Activated CD8-positive, alpha-beta T cell treated with anti-CD3 and anti-CD28 coated beads for 36 hours (primary cell): ENCODE results near the gene UQCRH. TPM values are rescaled to one million over a fixed set of nuclear protein-coding genes. Genes with fewer than 3 reads are reported as not detected.
A peak's percentile ranks its signal among the peaks of the same experiment; 100 is the strongest.

Experiments used
- ATAC-seq: fragments of 200-7000 bp; cut with Tn5 transposase; one replicate; pipeline ENCODE4 v1.10.0; 2021; ENCODE audit warnings: mild to moderate bottlenecking, moderate library complexity
- CTCF ChIA-PET: fragments of 350-600 bp; sonication (Branson Sonifier 250); formaldehyde crosslinking; loops from one replicate; lab custom pipeline; 2021; ENCODE audit warnings: antibody characterized with exemption; lab: Charles Lee
- POLR2A ChIA-PET: fragments of 350-600 bp; sonication (Branson Sonifier 250); formaldehyde crosslinking; loops from one replicate; lab custom pipeline; 2021; ENCODE audit warnings: antibody characterized with exemption; lab: Charles Lee
- DNase-seq: peaks from one replicate; pipeline ENCODE4 v3.0.0-alpha.2; 2020
- H3K27ac Mint-ChIP-seq: one replicate; pipeline ENCODE4 v1.8.0; 2021; ENCODE audit warnings: mild to moderate bottlenecking, mixed read lengths
- H3K27me3 Mint-ChIP-seq: one replicate; pipeline ENCODE4 v1.8.0; 2021; ENCODE audit warnings: mixed read lengths
- H3K36me3 Mint-ChIP-seq: one replicate; pipeline ENCODE4 v1.8.0; 2021; ENCODE audit warnings: low read depth, mixed read lengths
- H3K4me1 Mint-ChIP-seq: one replicate; pipeline ENCODE4 v1.8.0; 2021; ENCODE audit warnings: low read depth, mixed read lengths
- H3K4me3 Mint-ChIP-seq: one replicate; pipeline ENCODE4 v1.8.0; 2021; ENCODE audit warnings: mild to moderate bottlenecking, moderate library complexity, mixed read lengths
- H3K9me3 Mint-ChIP-seq: one replicate; pipeline ENCODE4 v1.8.0; 2021; ENCODE audit warnings: mixed read lengths
- intact Hi-C: fragments of 100-400 bp; cut with micrococcal nuclease; formaldehyde crosslinking; loops from one replicate; pipeline ENCODE4 v1.10.0; 2022
- total RNA-seq, 2 experiments: library from RNA; stranded (reverse); gene quantifications; one replicate each; pipeline ENCODE4 v1.2.3, GENCODE V29; 2021
- TF ChIP-seq, protein P1 (sequence below): fragments of 200-600 bp; IDR thresholded peaks from one replicate; pipeline ENCODE4 v1.8.0; 2022; ENCODE audit warnings: antibody characterized with exemption, mild to moderate bottlenecking

The UQCRH gene
- total RNA-seq, 2 experiments from 2014 or later = 391 to 396 TPM

DNA sequence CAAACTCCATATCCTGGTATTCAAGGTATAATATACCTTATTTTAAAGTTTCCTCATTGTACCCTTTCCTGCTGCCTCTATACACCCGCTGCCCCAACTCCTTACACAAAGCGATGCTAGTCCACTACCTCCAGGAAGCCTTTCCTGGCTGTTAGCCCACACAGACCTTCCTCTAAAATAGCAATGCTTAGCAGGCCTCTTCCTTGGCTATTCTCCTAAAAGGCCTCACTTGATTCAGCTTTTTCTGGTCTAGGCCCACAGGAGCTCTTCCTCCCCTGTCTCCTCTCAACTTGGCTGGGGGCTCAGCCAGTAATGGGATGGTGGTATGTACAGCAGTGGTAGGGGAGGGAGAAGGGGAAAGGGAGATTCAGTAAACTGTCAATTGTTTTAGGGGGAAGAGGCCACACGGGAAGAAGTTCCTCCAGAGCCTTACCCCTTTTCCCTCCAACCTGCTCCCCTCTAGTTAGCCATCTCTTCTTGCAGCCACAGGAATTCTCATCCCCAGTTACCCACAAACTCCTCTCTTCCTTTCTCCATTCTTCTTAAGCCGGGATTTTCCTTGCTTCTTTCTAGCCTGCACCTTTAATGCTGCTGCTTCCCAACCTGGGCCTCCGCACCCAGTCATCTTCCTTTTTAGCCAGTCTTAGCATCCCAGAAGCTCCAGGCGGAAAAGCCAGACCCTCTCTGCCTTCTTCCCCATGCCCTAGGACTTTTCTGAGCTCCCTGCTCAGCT lies 2.7 kb upstream of the UQCRH start:
- intact Hi-C loops = loop anchor here (5.0 kb wide), 1 partner anchor 41 kb away; the partner anchor contains the start of gene NSUN4
- DNase-seq = no peak
- Mint-ChIP-seq H3K27ac (peak overlapping the region; percentile 83), H3K36me3 (peaks cover 49% of the 10 kb centered on the region), H3K4me3 (peak overlapping the region; percentile 99), H3K27me3 (no peaks in the 10 kb centered on the region), H3K4me1 (peaks cover 27% of the 10 kb centered on the region), H3K9me3 (no peaks in the 10 kb centered on the region)
- ChIA-PET CTCF (interaction anchor here (1.2 kb wide), 1 partner anchor 44 kb away, joined by 3 read pairs; no protein-coding TSS in a partner anchor), POLR2A (interaction anchor here (0.7 to 3.8 kb wide), 4 partner anchors 10 to 56 kb away, joined by 3 to 16 read pairs (median 4); no protein-coding TSS in a partner anchor)
- TF ChIP-seq, protein P1, sequence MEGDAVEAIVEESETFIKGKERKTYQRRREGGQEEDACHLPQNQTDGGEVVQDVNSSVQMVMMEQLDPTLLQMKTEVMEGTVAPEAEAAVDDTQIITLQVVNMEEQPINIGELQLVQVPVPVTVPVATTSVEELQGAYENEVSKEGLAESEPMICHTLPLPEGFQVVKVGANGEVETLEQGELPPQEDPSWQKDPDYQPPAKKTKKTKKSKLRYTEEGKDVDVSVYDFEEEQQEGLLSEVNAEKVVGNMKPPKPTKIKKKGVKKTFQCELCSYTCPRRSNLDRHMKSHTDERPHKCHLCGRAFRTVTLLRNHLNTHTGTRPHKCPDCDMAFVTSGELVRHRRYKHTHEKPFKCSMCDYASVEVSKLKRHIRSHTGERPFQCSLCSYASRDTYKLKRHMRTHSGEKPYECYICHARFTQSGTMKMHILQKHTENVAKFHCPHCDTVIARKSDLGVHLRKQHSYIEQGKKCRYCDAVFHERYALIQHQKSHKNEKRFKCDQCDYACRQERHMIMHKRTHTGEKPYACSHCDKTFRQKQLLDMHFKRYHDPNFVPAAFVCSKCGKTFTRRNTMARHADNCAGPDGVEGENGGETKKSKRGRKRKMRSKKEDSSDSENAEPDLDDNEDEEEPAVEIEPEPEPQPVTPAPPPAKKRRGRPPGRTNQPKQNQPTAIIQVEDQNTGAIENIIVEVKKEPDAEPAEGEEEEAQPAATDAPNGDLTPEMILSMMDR = no peak
- ATAC-seq = no peak

DNA sequence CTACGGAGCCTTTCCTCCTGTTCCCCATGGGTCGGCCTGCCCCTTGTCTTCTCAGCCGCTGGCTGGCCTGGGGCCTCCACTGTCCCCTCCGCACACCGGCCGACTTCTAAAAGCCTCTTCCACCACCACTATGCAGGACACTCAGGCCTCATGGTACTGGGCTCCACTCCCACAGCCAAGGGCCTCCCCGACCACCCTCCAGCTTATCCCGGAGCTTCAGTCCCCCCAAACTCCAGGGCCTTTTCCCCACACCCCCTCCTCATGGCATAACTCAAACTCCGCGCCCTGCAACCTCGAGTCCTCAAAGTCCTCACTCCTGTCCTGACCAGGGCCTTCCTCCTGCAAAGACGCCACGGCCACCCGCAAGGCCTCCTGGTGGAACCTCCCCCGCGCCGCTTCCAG lies 2.1 kb upstream of the UQCRH start:
- ChIA-PET POLR2A (interaction anchor here (1.7 to 3.8 kb wide), 2 partner anchors 11 to 13 kb away, joined by 5 to 16 read pairs; no protein-coding TSS in a partner anchor), CTCF (no interaction called here)
- H3K4me1 Mint-ChIP-seq = peaks cover 31% of the 10 kb centered on the region
- TF ChIP-seq, protein P1 = no peak
- ATAC-seq (no peak), DNase-seq (no peak)
- intact Hi-C loops = loop anchor here (5.0 kb wide), 1 partner anchor 41 kb away; the partner anchor contains the start of gene NSUN4
- H3K36me3 Mint-ChIP-seq = peaks cover 48% of the 10 kb centered on the region
- H3K4me3 Mint-ChIP-seq = peak overlapping the region; percentile 99
- H3K9me3 Mint-ChIP-seq = no peaks in the 10 kb centered on the region
- peak overlapping the region; percentile 83 for H3K27ac Mint-ChIP-seq
- H3K27me3 Mint-ChIP-seq = no peaks in the 10 kb centered on the region

DNA sequence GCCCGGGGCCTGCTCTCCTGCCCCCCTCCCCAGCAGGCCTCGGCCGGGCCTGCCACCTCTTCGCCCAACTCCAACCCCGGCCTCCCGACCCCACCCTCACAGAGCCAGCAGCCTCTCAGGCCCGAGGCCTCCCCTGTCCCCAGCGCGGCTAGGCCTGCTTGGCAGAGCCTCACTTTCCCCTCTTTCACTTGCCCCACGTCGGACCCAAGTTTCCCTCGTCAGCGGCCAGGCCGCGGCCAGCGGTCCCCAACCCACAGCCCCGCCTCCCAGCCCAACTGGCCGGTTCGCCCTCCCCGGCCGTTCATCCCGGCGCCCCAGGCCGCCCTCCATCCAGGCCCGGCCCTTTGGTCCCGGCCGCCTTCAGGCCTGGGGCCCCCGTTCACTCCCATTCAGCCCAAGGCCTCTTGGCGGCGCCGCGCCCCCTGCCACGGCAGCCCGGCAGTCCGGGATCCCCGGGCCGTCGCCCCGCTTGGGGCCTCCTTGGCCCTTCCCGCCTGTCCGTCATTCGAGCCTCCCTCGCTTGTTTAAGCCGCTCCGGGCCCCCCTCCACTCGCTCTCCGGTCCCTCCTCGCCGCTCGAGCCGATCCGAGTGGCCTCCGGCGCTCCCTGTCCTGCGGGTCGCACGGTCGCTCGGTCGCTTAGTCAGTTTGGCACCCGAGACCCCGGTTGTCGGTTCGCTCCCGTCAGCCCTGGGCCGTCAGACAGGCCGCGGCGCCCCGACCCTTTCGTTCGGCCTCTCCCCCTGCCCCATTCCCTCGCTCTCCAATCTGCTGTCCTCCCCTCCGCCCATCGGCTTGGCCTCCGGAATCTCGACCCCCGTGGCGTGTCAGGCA lies 1.5 kb upstream of the UQCRH start:
- POLR2A ChIA-PET = interaction anchor here (0.7 to 3.8 kb wide), 13 partner anchors 12 to 63 kb away, joined by 3 to 34 read pairs (median 8); partner anchors contain the start of genes NSUN4 and RAD54L
- Mint-ChIP-seq H3K27ac (peak overlapping the region; percentile 99), H3K4me3 (peak overlapping the region; percentile 99), H3K9me3 (no peaks in the 10 kb centered on the region), H3K36me3 (peaks cover 42% of the 10 kb centered on the region), H3K27me3 (no peaks in the 10 kb centered on the region), H3K4me1 (peaks cover 36% of the 10 kb centered on the region)
- intact Hi-C loops = loop anchor here (5.0 kb wide), 1 partner anchor 40 kb away; the partner anchor contains the start of gene NSUN4
- peak; percentile 59 for DNase-seq
- TF ChIP-seq, protein P1 = no peak
- CTCF ChIA-PET = no interaction called here
- peak; percentile 22 for ATAC-seq

DNA sequence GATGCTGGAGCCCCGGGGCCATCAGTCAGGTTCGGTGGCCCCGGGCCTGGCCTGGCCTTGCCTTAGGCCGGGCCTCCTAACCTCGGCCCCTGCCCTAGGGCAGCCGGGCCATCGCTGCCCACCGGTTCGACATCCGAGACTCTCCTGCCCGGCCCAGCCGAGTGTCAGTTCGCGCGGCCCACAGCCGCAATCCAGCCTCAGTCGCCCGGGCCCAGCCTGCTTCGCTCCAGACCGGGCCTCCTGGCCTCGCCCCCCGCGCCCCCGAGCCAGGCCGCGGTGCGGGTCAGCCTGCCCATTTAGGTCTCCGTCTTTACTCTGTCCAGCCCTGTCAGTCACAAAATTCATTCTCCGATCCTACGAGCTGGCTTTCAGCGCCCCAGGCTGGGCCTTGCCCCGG lies 859 bp upstream of the UQCRH start:
- intact Hi-C loops = loop anchor here (5.0 kb wide), 1 partner anchor 40 kb away; the partner anchor contains the start of gene NSUN4
- Mint-ChIP-seq H3K4me1 (peaks cover 41% of the 10 kb centered on the region), H3K27ac (peak overlapping the region; percentile 99), H3K9me3 (no peaks in the 10 kb centered on the region), H3K27me3 (no peaks in the 10 kb centered on the region), H3K36me3 (peaks cover 42% of the 10 kb centered on the region), H3K4me3 (peak overlapping the region; percentile 99)
- ChIA-PET POLR2A (interaction anchor here (0.6 to 2.8 kb wide), 25 partner anchors 8 to 1380 kb away, joined by 3 to 34 read pairs (median 6); partner anchors contain the start of genes MOB3C, NSUN4 and RAD54L), CTCF (interaction anchor here (0.8 to 2.2 kb wide), 8 partner anchors 14 to 57 kb away, joined by 3 to 13 read pairs (median 5); partner anchors contain the start of gene NSUN4)
- TF ChIP-seq, protein P1 = no peak
- ATAC-seq (peak; percentile 1), DNase-seq (no peak)
